HepG2 (cell line): ENCODE results near the gene SULT4A1. TPM values are rescaled to one million over a fixed set of nuclear protein-coding genes. Genes with fewer than 3 reads are reported as not detected.
A peak's percentile ranks its signal among the peaks of the same experiment; 100 is the strongest.

Experiments used
- ATAC-seq: fragments of 200-7000 bp; cut with Tn5 transposase; 3 replicates; pipeline ENCODE4 v1.9.1; 2020; ENCODE audit warnings: mild to moderate bottlenecking, moderate library complexity
- BruUV-seq: library from RNA; stranded (reverse); fragments of 400-500 nt; replicated peaks from 2 replicates; lab custom pipeline; 2021; lab: Mats Ljungman, UMichigan
- CTCF ChIA-PET: fragments of 300-600 bp; formaldehyde crosslinking; extraction: SDS; loops from one replicate; lab custom pipeline; 2021; ENCODE audit warnings: low total read pairs, inconsistent platforms, low intra/inter-chr PET ratio; lab: Yijun Ruan, JAX
- POLR2A ChIA-PET: fragments of 350-600 bp; sonication (Branson Sonifier 250); formaldehyde crosslinking; loops from one replicate; lab custom pipeline; 2020; ENCODE audit warnings: antibody characterized with exemption, inconsistent platforms; lab: Yijun Ruan, JAX
- DNase-seq: peaks from one replicate; pipeline ENCODE4 v3.0.0-alpha.2; 2015; ENCODE audit warnings: low spot score
- FAIRE-seq: peaks from 3 replicates; lab custom pipeline; 2011; peaks lifted over from hg19 to GRCh38; lab: Jason Lieb, UNC
- H2AFZ ChIP-seq: one replicate; pipeline ENCODE4 v1.6.1; 2011; ENCODE audit warnings: low read length, inconsistent platforms
- H3K27ac ChIP-seq: fragments of 300-600 bp; 3 replicates; pipeline ENCODE4 v1.8.0; 2011; ENCODE audit warnings: mixed run types, mild to moderate bottlenecking, mixed read lengths, low read length, inconsistent platforms; ENCODE audit not compliant: insufficient read depth; ENCODE audit errors: extremely low read length
- H3K27me3 ChIP-seq, 2 experiments: fragments of 200-600 bp in 1 of 2; 2 replicates in 1 of 2; 3 replicates in 1 of 2; pipeline versions ENCODE4 v1.6.0 to v1.8.0; 2011; ENCODE audit warnings: low read length in 2 of 2, mild to moderate bottlenecking in 2 of 2, moderate library complexity in 2 of 2, inconsistent platforms in 1 of 2; ENCODE audit not compliant: insufficient read depth in 2 of 2, control insufficient read depth in 1 of 2
- H3K36me3 ChIP-seq, 2 experiments: fragments of 200-600 bp in 1 of 2; replicated peaks in 1 of 2; 2 replicates in 1 of 2; 3 replicates in 1 of 2; pipeline versions ENCODE4 v1.5.1 to v1.8.0; 2011; ENCODE audit warnings: low read length in 2 of 2, inconsistent platforms in 1 of 2; ENCODE audit not compliant: insufficient read depth in 2 of 2, control insufficient read depth in 1 of 2
- H3K4me1 ChIP-seq: 2 replicates; pipeline ENCODE4 v1.5.1; 2012; ENCODE audit warnings: low read length, inconsistent platforms; ENCODE audit not compliant: insufficient read depth
- H3K4me2 ChIP-seq: 2 replicates; pipeline ENCODE4 v1.6.0; 2011; ENCODE audit warnings: low read depth, low read length, inconsistent platforms
- H3K4me3 ChIP-seq, 3 experiments: fragments of 200-600 bp in 1 of 3; sonication (generic), shearing (Covaris generic) in 1 of 3; replicated peaks in 1 of 3; 2 replicates each; pipeline ENCODE4 v1.5.1; 2011 to 2016; ENCODE audit warnings: low read length in 3 of 3, inconsistent platforms in 2 of 3, low read depth in 2 of 3, mild to moderate bottlenecking in 2 of 3, control low read depth in 1 of 3, mixed read lengths in 1 of 3; ENCODE audit not compliant: insufficient read depth in 1 of 3
- H3K79me2 ChIP-seq: one replicate; pipeline ENCODE4 v1.6.1; 2011; ENCODE audit warnings: low read length, inconsistent platforms; ENCODE audit not compliant: insufficient read depth
- H3K9ac ChIP-seq: 2 replicates; pipeline ENCODE4 v1.6.0; 2011; ENCODE audit warnings: mild to moderate bottlenecking, low read depth, low read length, inconsistent platforms; ENCODE audit not compliant: insufficient read depth
- H3K9me3 ChIP-seq: 2 replicates; pipeline ENCODE4 v1.5.1; 2012; ENCODE audit warnings: mild to moderate bottlenecking, low read length
- H4K20me1 ChIP-seq: 2 replicates; pipeline ENCODE4 v1.6.0; 2011; ENCODE audit warnings: inconsistent platforms, mild to moderate bottlenecking, low read length, moderate library complexity; ENCODE audit not compliant: insufficient read depth
- ARNTL ChIP-seq: sonication (generic); formaldehyde crosslinking; IDR thresholded peaks from 2 replicates; pipeline ENCODE4 v1.4.0; 2020; ENCODE audit warnings: mild to moderate bottlenecking, missing genetic modification reagents
- FOSL1 ChIP-seq: sonication (generic); formaldehyde crosslinking; IDR thresholded peaks from 2 replicates; pipeline ENCODE4 v1.9.0; 2021; ENCODE audit warnings: missing genetic modification reagents, borderline replicate concordance
- KDM5A ChIP-seq: fragments of 200-600 bp; sonication (generic); IDR thresholded peaks from 2 replicates; pipeline ENCODE4 v1.7.0; 2018; ENCODE audit warnings: antibody characterized with exemption, mild to moderate bottlenecking, low read length, borderline replicate concordance
- WGBS: methylation state at CpG from one replicate; pipeline ENCODE4 v1.1.6; 2017; ENCODE audit warnings: low lambda C conversion rate; 5-methylcytosine and 5-hydroxymethylcytosine counted together
- in situ Hi-C: cut with HindIII; loops from 2 replicates; pipeline ENCODE4 v1.10.0; 2017; ENCODE audit warnings: low pct_unique_long_range_greater_than_20kb; ENCODE audit not compliant: extremely low pct_ligation_motif_present
- intact Hi-C: fragments of 100-400 bp; cut with micrococcal nuclease; formaldehyde crosslinking; loops from one replicate; pipeline ENCODE4 v1.10.0; 2022; ENCODE audit not compliant: unreplicated experiment
- polyA plus RNA-seq, 8 experiments: library from polyadenylated mRNA; depleted of rRNA in 3 of 8; stranded (reverse) in 7 of 8; unstranded in 1 of 8; fragments of >200 nt; fragmentation: Illumina TruSeq in 4 of 8; extraction: Trizol in 4 of 8; gene quantifications; 2 replicates each; pipeline versions ENCODE4 v1.2.1 to v1.2.3, GENCODE V29; 2011 to 2016; ENCODE audit warnings: low read depth in 4 of 8, missing spikeins in 1 of 8, mixed read lengths in 1 of 8; ENCODE audit not compliant: insufficient read depth in 1 of 8
- total RNA-seq, 5 experiments: library from RNA; depleted of rRNA; stranded (reverse); fragments of >200 nt; fragmentation: Illumina TruSeq; extraction: Trizol; gene quantifications; 2 replicates each; pipeline ENCODE4 v1.2.3, GENCODE V29; 2016; ENCODE audit warnings: low read depth in 1 of 5
- TF ChIP-seq, protein P1 (sequence below): IDR thresholded peaks from 2 replicates; pipeline ENCODE4 v1.6.1; 2016; ENCODE audit warnings: control low read depth
- TF ChIP-seq, protein P2 (sequence below): sonication (generic); formaldehyde crosslinking; IDR thresholded peaks from 2 replicates; pipeline ENCODE4 v1.5.0; 2020; ENCODE audit warnings: mild to moderate bottlenecking, missing genetic modification reagents, moderate library complexity

The SULT4A1 gene
- total and polyA plus RNA-seq, 2 of the 13 experiments (the other 11 are each of a cell fraction or from before 2014, with no cell fraction given) = not detected

DNA sequence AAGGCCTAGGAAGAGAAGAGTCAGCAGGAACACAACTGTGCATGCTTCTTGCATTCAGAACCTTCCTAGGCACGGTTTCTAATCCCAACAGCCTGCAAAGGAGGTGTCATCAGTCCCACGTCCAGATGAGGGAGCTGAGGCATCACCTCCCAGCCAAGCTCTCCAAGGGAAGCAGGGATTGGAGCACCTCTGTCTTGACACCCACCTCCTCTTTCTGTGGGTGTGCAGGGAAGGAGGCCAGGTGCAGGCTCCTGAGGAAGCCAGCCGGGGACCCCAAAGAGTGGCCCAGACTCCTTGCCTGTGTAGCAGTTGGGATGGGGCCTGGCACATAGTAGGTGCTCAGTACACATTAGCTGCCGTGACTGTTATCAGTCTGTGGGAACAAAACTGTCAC is 27.5 kb upstream of the SULT4A1 start:
- DNase-seq (no peak), ATAC-seq (no peak), FAIRE-seq (no peak)
- intact Hi-C loops = no loop called here
- Histone ChIP-seq H3K36me3 (no peaks in the 10 kb centered on the region), H3K4me1 (no peaks in the 10 kb centered on the region), H3K27ac (no peak overlapping the region), H4K20me1 (peaks cover 4% of the 10 kb centered on the region; the same call in 1 of the 2 replicates), H3K27me3 (peaks cover 12 to 37% of the 10 kb centered on the region in 2 experiments; a peak in 4 of 5 replicates), H3K9ac (no peak overlapping the region), H2AFZ (no peak overlapping the region), H3K9me3 (no peaks in the 10 kb centered on the region), H3K4me2 (no peak overlapping the region), H3K4me3 (no peak overlapping the region), H3K79me2 (no peaks in the 10 kb centered on the region)
- ChIA-PET CTCF (no interaction called here), POLR2A (no interaction called here)
- TF ChIP-seq, protein P1, sequence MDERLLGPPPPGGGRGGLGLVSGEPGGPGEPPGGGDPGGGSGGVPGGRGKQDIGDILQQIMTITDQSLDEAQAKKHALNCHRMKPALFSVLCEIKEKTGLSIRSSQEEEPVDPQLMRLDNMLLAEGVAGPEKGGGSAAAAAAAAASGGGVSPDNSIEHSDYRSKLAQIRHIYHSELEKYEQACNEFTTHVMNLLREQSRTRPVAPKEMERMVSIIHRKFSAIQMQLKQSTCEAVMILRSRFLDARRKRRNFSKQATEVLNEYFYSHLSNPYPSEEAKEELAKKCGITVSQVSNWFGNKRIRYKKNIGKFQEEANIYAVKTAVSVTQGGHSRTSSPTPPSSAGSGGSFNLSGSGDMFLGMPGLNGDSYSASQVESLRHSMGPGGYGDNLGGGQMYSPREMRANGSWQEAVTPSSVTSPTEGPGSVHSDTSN (CRISPR knock-in tag) = no peak
- TF ChIP-seq FOSL1 (no peak), KDM5A (no peak), ARNTL (no peak)
- TF ChIP-seq, protein P2, sequence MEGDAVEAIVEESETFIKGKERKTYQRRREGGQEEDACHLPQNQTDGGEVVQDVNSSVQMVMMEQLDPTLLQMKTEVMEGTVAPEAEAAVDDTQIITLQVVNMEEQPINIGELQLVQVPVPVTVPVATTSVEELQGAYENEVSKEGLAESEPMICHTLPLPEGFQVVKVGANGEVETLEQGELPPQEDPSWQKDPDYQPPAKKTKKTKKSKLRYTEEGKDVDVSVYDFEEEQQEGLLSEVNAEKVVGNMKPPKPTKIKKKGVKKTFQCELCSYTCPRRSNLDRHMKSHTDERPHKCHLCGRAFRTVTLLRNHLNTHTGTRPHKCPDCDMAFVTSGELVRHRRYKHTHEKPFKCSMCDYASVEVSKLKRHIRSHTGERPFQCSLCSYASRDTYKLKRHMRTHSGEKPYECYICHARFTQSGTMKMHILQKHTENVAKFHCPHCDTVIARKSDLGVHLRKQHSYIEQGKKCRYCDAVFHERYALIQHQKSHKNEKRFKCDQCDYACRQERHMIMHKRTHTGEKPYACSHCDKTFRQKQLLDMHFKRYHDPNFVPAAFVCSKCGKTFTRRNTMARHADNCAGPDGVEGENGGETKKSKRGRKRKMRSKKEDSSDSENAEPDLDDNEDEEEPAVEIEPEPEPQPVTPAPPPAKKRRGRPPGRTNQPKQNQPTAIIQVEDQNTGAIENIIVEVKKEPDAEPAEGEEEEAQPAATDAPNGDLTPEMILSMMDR = peak; percentile 38
- BruUV-seq = no TSS peak
- in situ Hi-C loops = loop anchor here (25.0 kb wide), 1 partner anchor 747 kb away; no protein-coding TSS in a partner anchor
- 7% methylated on average over 2 of the region's 4 CpGs for WGBS
